CD4-positive, alpha-beta T cell treated with Interleukin-6 at 100 ng/mL for 8 hours (primary cell): ENCODE data around the gene GIPC2.
"Not testable (repeated sequence)": the region's sequence is repeated elsewhere in the genome, so short reads cannot be mapped to it uniquely, and the experiment has no call there.

Experiments
- DNase-seq: peaks from one replicate; pipeline ENCODE4 v3.0.0-alpha.2; 2020; ENCODE audit warnings: mixed read lengths, low spot score

Gene GIPC2

DNA sequence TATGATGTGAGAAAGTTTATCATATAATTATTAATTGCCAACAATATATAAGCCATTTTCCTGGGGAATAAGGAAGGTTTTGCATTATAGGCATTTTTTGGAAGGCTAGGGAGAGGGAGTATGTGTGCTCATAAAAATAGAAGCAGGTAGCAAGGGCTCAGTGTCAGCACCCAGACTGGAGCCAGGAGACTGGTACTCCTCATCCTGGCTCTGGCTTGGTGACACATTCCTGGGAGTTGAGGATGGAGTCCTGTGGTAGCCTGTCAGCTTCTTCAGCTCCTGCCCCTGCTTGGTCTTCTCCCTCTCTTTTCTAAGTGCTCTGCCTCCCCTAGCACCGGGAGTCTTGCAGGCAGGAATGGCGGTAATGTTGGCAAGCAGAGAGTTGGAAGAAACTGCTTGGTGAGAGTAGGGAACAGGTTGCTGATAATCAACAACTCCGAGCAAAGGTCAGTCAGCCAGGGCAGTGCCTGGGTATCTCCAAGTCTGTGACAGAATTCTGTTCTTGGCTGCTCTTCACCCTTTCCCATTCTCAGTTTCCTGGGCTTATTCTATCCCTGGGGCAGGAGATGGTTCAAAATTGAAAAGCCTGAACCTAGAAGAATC lies 23.0 kb downstream of the GIPC2 start:
- DNase-seq: no peak

- no peak for DNase-seq
Measured at GRCh38 chr1:78069784-78070183, 24.0 kb downstream of the GIPC2 start.

DNA sequence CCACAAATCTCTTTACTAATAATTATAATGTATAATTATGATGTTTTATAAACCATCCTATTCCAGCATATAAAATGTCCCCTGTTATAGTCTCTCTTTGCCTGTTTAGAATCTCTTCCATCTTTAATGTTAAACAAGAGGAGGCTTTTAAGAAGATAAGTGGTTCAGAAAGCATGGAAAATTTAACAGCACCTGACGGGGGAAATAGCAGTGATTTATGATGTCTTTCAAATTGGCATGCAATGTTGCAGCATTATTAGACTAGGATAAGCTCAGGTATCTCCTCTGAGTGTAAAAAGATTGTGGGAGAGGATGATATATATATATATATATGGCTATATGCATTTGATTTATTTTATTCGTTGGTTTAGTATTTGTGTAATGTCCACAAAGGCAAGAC lies 24.4 kb downstream of the GIPC2 start:
- DNase-seq: no peak

DNA sequence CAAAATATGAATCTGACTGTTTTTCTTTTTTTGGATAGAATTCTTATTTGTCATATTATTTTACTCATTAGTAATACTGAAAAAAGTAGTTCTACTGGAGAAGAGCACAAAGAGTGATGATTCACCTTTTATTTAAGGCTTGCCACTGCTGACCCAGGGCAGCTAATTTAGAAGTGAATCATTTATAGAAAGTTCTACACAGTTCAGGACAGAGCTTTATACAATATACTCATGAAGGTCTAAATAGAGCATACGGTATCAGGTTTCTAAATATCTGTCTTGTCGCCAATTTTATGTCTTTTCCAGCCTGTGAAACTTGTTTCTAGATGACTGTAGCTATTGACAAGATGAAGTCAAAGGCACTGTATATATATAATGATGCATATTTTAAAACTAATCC lies 25.0 kb downstream of the GIPC2 start:
- no peak for DNase-seq

DNA sequence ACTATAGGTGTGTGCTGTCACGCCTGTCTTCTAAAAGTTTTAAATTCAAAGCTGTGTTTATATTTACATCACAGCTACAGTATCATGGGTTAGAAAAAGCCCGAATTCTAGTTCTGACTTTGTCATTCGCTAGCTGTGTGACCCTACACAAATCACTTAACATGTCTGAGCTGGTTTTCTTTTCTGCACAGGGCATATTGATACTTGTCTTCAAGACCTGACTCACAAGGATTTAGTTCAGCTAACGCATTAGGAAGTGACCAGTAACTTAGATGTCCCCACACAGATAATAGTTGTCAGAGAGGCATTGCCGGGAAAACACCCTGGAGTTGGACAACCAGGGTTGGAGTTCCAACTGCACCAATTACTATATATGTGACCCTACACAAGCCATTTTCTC lies 25.9 kb downstream of the GIPC2 start:
- DNase-seq: no peak

GRCh38 chr1:78072216-78072615 lies 26.4 kb downstream of the GIPC2 start:
- no peak for DNase-seq

GRCh38 chr1:78073441-78073840 lies 27.7 kb downstream of the GIPC2 start:
- no peak for DNase-seq

DNA sequence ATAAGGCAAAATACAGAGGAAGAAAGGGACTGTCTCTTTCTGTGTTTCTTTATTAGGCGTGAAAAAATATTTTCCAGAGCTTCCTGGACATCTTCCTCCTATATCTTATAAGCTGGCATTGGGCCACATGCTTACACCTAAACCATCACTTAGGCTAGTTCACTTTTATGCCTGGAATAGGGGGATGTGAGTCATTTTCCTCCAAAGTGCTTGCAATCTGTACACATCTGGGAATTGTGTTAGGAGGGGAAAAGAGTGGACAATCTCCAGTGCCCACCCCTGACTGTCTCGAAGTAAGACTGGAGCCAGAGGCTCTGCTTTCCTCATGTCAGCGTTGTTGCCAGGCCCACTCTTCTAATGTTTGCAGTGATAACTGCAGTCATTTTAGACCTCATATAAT lies 29.9 kb downstream of the GIPC2 start:
- no peak for DNase-seq

- no peak for DNase-seq
Measured at GRCh38 chr1:78078358-78078757, 32.6 kb downstream of the GIPC2 start.

- DNase-seq: no peak
Measured at GRCh38 chr1:78079580-78079979, 33.8 kb downstream of the GIPC2 start.

GRCh38 chr1:78080767-78081166 lies 35.0 kb downstream of the GIPC2 start:
- no peak for DNase-seq

DNA sequence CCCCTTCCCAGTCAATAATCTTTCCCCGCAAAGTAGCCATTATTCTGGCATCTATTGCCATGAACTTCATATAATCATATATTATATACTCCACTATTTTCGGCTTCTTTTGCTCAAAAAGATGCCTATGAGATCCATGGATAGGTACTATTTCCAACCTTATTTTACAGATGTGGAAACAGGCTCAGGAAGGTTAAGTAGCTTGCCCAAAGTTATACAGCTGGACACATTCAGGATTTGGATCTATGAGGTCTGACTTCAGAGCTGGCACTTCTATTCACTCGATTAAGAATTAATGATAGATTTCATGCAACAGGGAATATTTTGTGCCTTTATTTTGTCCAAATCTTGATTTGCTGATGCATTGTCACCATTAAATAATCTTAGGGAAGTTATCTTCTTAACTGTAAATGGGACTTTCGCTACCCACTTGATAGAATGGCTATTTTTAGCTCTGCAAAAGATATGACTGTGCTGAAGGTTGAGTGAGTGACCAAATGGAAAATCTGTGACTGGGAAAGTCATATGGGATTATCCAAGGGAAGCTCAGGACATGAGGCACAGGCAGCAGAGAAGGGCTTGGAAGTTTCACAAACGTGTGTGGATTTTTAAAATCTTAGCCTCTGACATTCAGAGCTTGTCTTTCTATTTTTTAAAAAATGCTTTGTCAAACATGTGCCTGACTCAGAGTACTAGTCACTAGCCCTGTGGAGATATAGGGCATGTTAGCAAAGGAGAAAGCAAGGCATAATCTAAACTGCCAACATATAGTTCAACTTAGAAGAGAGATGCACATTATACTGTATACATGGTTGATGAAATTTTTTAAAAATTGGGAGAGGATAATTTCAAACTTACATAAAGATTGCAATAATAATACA lies 36.5 kb downstream of the GIPC2 start:
- no peak for DNase-seq

DNA sequence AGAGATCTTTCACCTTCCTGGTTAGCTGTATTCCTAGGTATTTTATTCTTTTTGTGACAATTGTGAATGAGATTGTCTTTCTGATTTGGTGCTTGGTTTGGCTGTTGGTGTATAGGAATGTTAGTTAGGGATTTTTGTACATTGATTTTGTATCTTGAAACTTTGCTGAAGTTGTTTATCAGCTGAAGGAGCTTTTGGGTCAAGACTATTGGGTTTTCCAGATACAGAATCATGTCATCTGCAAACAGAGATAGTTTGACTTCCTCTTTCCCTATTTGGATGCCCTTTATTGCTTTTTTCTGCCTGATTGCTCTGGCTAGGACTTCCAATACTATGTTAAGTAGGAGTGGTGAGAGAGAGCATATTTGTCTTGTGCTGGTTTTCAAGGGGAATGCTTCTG lies 38.9 kb downstream of the GIPC2 start:
- not testable (repeated sequence) for DNase-seq

GRCh38 chr1:78086697-78087096 lies 40.9 kb downstream of the GIPC2 start:
- DNase-seq: no peak

GRCh38 chr1:78088015-78088414 lies 42.2 kb downstream of the GIPC2 start:
- DNase-seq: no peak

DNA sequence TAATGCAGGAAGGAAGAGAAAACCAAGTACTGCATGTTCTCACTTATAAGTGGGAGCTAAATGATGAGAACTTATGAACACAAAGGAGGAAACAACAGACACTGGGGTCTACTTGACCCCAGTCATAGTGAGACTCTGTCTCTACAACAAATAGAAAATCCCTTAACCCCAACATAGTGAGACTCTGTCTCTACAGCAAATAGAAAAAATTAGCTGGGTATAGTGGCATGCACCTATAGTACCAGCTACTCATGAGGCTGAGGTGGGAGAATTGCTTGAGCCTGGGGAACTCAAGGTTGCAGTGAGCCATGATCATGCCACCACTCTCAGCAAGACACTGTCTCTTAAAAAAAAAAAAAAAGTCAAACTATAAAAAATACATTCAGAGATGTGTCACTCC lies 42.7 kb downstream of the GIPC2 start:
- no peak for DNase-seq

DNA sequence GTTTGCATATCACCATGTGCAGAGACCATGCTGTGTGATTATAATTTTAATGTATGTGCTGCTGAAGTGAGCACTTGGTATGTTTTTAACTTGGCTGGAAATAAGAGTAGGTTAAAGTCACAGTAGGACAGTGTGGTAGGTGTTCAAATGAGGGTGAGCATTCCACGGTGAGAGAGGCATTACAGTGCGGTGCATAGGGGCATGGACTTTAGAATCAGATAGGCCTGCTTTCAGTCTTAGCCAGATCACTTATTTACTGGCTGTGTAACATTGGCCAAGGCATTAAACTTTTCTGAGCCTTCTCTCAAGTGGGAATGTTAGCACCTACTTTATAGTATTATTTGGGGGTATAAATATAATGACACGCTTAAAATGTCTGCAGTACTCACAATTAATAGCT lies 43.2 kb downstream of the GIPC2 start:
- no peak for DNase-seq

DNA sequence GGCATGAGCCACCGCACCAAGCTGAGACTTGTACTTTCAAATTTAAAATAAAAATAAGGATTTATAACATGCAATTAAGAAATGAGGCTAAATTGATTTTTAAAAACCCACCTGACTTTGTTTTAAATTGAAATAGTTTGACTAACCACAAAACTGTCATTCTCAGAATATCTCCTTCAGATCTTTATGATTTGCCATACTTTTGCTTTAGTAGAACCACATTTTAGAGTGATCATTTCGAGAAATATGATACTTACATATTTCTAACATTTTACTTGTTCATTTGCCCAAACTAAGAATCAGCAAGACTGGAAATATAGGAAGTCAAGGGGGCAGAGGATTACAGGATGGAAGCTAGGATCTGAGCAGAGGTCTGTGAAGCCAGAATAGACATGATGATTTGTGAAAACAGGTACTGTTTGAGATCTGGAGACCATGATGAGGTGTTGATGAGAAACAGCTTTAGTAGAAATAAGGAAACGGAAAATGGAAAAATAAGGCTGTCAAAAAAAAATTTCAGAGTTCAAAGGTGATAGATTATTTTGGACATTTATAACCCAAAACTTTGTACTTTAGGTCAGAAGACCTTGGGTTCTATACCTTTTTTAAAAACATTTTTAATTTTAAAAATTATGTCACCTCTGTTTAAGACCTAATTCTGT lies 44.8 kb downstream of the GIPC2 start:
- no peak for DNase-seq

- DNase-seq: no peak
Measured at GRCh38 chr1:78091215-78091813, 45.5 kb downstream of the GIPC2 start.

DNA sequence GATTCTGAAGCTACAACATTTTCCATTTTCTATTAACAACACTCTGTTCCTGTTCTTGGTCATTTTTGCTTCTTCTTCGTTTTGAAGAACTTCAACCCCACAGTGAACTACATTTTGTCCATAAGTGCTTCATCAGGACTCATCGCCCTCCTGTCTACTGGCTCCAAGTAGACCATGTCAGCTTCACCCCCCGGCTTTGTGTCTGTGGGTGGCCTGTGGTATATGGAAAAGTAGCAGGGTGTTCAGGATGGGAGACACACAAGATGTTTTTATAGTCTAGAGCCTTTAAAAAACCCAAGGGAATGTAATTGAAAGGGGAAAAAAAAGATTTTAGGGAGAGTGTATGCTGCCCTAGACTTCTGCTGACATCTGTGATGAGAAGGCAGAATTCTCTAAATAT lies 46.1 kb downstream of the GIPC2 start:
- DNase-seq: no peak

GRCh38 chr1:78092643-78093042 lies 46.9 kb downstream of the GIPC2 start:
- DNase-seq: no peak

GRCh38 chr1:78093560-78093959 lies 47.8 kb downstream of the GIPC2 start:
- DNase-seq: no peak

- no peak for DNase-seq
Measured at GRCh38 chr1:78094639-78095038, 48.9 kb downstream of the GIPC2 start.
